Mesenteric fat pad (tissue), 1 donor: Measurements from ENCODE around the gene IP6K1. TPM values are rescaled to one million over a fixed set of nuclear protein-coding genes. Genes with fewer than 3 reads are reported as not detected.
"Not testable (repeated sequence)": the region's sequence is repeated elsewhere in the genome, so short reads cannot be mapped to it uniquely, and the experiment has no call there.

Experiments used
- DNase-seq: peaks from one replicate; pipeline ENCODE4 v3.0.0-alpha.2; 2020; ENCODE audit warnings: low spot score
- total RNA-seq: library from RNA; stranded (reverse); fragmentation: NEBNext Ultra II Directional; extraction: Animal tissue kit (Norgen Biotek cat#: 25700); gene quantifications from one replicate; pipeline ENCODE4 v1.2.1, GENCODE V29; 2021
- donor health status: DM: yes; HTN: yes; CAD: no.

Gene IP6K1
- total RNA-seq, 1 donor from 2014 or later = 35.4 TPM

- no peak for DNase-seq
These were observed 71.4 kb downstream of the IP6K1 start for GRCh38 chr3:49714728-49715550.

DNA sequence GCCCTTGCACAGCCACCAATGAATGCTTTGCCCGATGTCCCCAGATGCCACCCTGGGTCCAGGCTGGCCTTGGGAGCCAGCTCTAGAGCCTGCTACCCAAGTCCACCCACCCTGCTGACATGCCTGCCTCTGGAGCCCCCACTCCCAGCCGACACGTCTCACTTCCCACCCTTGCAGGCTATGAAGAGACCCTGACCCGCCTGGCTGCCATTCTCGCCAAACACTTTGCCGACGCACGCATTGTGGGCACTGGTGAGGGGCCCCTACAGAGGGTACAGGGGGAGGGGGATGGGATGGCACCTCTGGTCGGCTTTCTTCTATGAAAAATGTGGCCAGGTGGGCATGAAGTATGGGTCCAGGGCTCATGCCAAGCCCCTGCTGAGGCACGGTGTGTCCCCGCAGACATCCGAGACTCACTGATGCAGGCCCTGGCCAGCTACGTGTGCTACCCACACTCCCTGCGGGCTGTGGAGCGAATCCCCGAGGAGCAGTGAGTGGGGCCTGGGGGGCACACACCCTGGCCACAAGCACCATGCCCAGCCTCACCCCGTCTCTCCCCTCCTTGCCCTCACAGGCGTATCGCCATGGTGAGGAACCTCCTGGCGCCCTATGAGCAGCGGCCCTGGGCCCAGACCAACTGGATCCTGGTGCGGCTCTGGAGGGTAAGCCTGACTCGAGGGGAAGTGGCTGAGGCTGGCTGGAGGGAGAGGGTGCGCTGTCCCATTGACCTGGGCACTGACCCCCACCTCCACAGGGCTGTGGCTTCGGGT, 72.8 kb downstream of the IP6K1 start:
- no peak for DNase-seq

- no peak for DNase-seq
These were observed 73.6 kb downstream of the IP6K1 start for GRCh38 chr3:49712631-49713317.

DNA sequence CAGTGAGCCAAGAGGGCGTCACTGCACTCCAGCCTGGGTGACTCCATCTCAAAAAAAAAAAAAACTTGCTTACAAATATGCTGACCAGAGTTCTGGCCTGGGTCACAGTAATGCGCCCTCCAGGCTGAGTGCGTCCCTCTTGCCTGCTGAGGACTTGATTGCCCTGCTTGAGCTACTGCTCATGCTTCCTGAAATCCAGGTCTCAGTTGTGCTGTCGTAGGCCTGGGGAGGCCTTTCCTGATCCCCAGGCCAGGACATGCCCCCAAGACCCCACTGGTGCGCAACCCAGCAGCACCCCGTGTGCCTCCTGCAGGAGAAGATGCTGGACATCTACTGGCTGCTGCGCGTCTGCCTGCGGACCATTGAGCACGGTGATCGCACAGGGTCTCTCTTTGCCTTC, 74.2 kb downstream of the IP6K1 start:
- DNase-seq = no peak

- no peak for DNase-seq
These were observed 74.9 kb downstream of the IP6K1 start for GRCh38 chr3:49711489-49711888.

- no peak for DNase-seq
These were observed 76.5 kb downstream of the IP6K1 start for GRCh38 chr3:49709852-49710251.

DNA sequence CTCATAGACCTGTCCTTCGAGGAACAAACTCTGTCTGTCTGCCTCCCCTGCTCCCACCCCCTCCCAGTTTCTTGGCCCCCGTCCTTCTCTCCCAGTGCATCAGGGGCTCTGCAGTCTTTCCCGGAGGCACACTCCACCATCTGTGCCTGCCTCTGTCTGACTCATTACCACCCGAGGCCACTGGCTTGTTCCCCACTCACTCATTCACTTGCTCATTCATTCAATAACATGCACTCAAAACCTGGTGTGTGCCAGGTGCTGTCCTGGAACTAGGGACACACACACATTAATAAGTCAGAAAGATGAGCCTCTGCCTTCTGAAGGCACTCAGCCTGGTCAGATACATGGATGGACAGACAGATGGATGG, 79.2 kb downstream of the IP6K1 start:
- DNase-seq = no peak

GRCh38 chr3:49706456-49707112, 79.8 kb downstream of the IP6K1 start:
- DNase-seq = no peak

DNA sequence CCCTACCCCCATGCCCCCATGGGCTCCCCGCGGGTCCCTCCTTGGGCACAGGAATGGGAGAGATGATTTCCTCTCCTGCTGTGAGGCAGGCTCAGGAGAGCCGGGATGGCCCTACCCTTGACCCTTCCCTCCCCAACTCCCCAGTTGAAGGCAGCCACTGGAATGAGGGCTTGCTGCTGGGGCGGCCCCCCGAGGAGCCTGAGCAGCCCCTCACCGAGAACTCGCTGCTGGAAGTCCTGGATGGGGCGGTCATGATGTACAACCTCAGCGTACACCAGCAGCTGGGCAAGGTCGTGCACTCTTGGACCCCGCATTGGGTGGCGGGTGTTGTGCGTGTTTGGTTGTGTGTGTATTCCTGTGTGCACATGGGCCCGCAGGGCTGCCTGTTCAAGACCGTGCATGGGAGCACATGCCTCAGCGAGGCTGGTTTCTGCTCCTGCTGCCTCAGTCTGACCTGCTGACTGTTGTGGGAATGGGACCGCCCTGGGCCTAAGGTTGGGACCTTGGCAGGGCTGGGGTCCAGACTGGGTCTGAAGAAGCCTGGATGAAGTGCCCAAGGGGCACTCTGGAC, 80.9 kb downstream of the IP6K1 start:
- DNase-seq = no peak

GRCh38 chr3:49704629-49705028, 81.7 kb downstream of the IP6K1 start:
- no peak for DNase-seq

GRCh38 chr3:49703956-49704355, 82.4 kb downstream of the IP6K1 start:
- DNase-seq = no peak

GRCh38 chr3:49703443-49703927, 82.9 kb downstream of the IP6K1 start:
- no peak for DNase-seq

- DNase-seq = no peak
These were observed 83.7 kb downstream of the IP6K1 start for GRCh38 chr3:49702672-49703071.

DNA sequence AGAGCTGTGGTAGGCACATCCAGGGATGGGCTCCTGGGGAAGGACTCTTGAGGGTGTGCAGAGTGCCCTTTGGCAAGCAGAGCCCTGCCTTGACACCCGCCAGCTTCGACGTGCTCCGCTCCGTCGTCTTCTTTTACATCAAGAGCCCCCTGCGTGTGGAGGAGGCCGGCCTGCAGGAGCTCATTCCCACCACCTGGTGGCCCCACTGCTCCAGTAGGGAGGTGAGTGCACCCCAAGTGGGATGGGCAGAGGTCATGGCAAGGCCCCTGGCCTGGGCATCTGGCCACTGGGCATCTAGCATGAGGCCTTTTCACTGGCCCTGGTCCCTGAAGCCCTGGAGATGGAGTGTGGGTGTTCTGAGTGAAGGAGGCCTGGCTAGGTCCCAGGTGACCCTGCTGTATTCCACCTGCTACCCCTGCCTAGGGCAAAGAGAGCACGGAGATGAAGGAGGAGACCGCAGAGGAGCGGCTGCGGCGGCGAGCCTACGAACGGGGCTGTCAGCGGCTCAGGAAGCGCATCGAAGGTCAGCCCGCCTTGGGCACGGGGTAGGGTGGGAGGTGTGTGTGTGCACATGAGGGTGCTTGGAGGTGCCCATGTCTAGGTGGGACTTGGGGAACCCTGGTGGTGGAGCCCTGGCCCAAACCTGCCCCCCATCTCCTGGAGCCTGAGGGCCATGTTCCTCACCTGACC, 84.8 kb downstream of the IP6K1 start:
- DNase-seq = no peak

GRCh38 chr3:49700453-49701128, 85.8 kb downstream of the IP6K1 start:
- DNase-seq = no peak

GRCh38 chr3:49700014-49700413, 86.3 kb downstream of the IP6K1 start:
- DNase-seq = no peak

DNA sequence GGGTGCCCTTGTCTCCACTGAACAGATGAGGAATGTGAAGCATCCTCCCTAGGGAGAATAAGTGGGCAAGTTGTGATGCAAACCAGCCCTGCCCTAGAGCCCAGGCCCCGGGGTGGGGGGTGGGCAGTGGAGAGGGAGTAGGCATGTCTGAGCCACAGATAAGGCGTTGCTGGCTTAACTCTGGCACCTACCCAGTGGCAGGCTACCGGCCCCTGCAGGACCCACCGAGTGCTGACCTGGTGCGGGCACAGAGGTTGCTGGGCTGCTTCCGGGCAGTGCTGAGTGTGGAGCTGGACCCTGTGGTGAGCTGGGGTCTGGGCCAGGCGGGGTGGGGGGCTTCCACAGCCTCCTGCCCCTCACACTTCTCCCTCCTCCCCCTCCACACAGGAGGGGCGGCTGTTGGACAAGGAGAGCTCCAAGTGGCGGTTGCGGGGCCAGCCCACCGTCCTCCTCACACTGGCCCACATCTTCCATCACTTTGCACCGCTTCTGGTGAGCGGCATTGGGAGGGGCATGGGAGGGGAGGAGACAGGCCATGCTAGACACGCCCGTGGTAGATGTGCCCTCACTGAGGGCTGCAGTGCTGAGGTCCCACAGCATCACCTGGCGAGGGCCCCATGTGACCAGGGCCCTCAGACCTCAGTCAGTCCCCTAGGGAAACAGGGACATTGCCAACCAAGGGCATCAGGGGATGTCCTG, 86.9 kb downstream of the IP6K1 start:
- DNase-seq = no peak

- not testable (repeated sequence) for DNase-seq
These were observed 90.9 kb downstream of the IP6K1 start for GRCh38 chr3:49695350-49696015.
